Fibroblast of mammary gland (primary cell): Measurements from ENCODE around the gene PIGM.

Source experiments
- DNase-seq: peaks from one replicate; pipeline ENCODE4 v3.0.0-alpha.2; 2010; ENCODE audit warnings: low read depth
- H3K4me3 ChIP-seq: 2 replicates; pipeline ENCODE4 v1.5.1; 2011; ENCODE audit warnings: low read depth, mild to moderate bottlenecking, low read length, moderate library complexity; ENCODE audit not compliant: control insufficient read depth
- TF ChIP-seq, protein P1 (sequence below): conservative IDR thresholded peaks from 2 replicates; pipeline ENCODE4 v1.5.1; 2011; ENCODE audit warnings: low read depth, low read length, inconsistent platforms; ENCODE audit not compliant: control insufficient read depth, insufficient read depth

PIGM gene

GRCh38 chr1:160076295-160076694 is 44.5 kb upstream of the PIGM start:
- H3K4me3 ChIP-seq, result no peak overlapping the region
- TF ChIP-seq, protein P1, sequence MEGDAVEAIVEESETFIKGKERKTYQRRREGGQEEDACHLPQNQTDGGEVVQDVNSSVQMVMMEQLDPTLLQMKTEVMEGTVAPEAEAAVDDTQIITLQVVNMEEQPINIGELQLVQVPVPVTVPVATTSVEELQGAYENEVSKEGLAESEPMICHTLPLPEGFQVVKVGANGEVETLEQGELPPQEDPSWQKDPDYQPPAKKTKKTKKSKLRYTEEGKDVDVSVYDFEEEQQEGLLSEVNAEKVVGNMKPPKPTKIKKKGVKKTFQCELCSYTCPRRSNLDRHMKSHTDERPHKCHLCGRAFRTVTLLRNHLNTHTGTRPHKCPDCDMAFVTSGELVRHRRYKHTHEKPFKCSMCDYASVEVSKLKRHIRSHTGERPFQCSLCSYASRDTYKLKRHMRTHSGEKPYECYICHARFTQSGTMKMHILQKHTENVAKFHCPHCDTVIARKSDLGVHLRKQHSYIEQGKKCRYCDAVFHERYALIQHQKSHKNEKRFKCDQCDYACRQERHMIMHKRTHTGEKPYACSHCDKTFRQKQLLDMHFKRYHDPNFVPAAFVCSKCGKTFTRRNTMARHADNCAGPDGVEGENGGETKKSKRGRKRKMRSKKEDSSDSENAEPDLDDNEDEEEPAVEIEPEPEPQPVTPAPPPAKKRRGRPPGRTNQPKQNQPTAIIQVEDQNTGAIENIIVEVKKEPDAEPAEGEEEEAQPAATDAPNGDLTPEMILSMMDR, result no peak
- DNase-seq, result no peak

- DNase-seq, result no peak
Observed at GRCh38 chr1:160075836-160076235, 44.0 kb upstream of the PIGM start.

DNA sequence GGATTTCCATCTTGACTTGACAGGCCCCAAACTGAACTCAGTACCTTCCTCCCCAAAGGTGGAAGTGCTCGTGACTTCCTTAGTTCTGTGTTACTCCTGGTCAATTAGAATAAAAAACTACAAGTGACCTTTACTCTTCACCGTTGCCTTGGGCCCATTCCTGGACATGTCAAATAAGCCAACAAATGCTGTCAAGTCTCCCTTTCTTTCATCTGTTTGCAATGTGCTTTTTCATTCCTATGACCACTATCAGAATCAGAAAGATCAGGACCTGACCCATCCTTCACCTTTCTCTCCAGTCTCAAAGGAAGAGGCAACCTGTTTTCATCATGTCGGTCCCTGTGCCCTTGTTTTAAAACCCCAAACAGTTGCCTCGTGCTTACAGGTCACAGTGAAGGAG is 43.1 kb upstream of the PIGM start:
- TF ChIP-seq, protein P1, result no peak
- no peak overlapping the region for H3K4me3 ChIP-seq
- DNase-seq, result no peak

More at GRCh38 chr1:160075836-160076235, 44.0 kb upstream of the PIGM start:
- TF ChIP-seq, protein P1, result no peak
- H3K4me3 ChIP-seq, result no peak overlapping the region

- no peak for DNase-seq
Observed at GRCh38 chr1:160071289-160071688, 39.5 kb upstream of the PIGM start.

GRCh38 chr1:160070243-160071163 is 38.7 kb upstream of the PIGM start:
- TF ChIP-seq, protein P1, result no peak
- peak overlapping the region; percentile 53 for H3K4me3 ChIP-seq
- peak; percentile 36 for DNase-seq

More at GRCh38 chr1:160071289-160071688, 39.5 kb upstream of the PIGM start:
- TF ChIP-seq, protein P1, result no peak
- no peak overlapping the region for H3K4me3 ChIP-seq

- peak within 1 kb of the TSS; percentile 53 for H3K4me3 ChIP-seq
- TF ChIP-seq, protein P1, result no peak
- no peak for DNase-seq
Observed at GRCh38 chr1:160069460-160070231, 37.9 kb upstream of the PIGM start, which contains the start of gene KCNJ10. KCNJ10 (minus strand) TSS chr1:160070160; CDS start chr1:160042532, 27,628 bp downstream.
